ENCODE data around the gene CNTNAP4.

The CNTNAP4 gene

GRCh38 chr16:76598498-76598897 lies 321.3 kb downstream of the CNTNAP4 start:
- no peaks in the 10 kb centered on the region for H3K36me3 Mint-ChIP-seq (ENCODE audit: low read depth)
- H3K9me3 Mint-ChIP-seq = peaks cover 3% of the 10 kb centered on the region
- TF ChIP-seq CTCF (IDR thresholded peaks at IDR 0.05; ENCODE audit: unreplicated experiment in 3 of 3) = no peak
- H3K27ac Mint-ChIP-seq = no peak overlapping the region
- H3K4me3 Mint-ChIP-seq = no peak overlapping the region
- H3K27me3 Mint-ChIP-seq (ENCODE audit: low read depth) = no peaks in the 10 kb centered on the region
- H3K4me1 Mint-ChIP-seq = no peaks in the 10 kb centered on the region

GRCh38 chr16:76607317-76607716 lies 330.1 kb downstream of the CNTNAP4 start:
- no peak overlapping the region for H3K27ac Mint-ChIP-seq
- no peaks in the 10 kb centered on the region for H3K9me3 Mint-ChIP-seq
- no peaks in the 10 kb centered on the region for H3K36me3 Mint-ChIP-seq (ENCODE audit: low read depth)
- H3K4me1 Mint-ChIP-seq = no peaks in the 10 kb centered on the region
- no peak overlapping the region for H3K4me3 Mint-ChIP-seq
- no peak for TF ChIP-seq CTCF (IDR thresholded peaks at IDR 0.05; ENCODE audit: unreplicated experiment in 3 of 3)
- H3K27me3 Mint-ChIP-seq (ENCODE audit: low read depth) = no peaks in the 10 kb centered on the region

Measured in nephron (organoid).